CMK (cell line): ENCODE results near the gene ARHGDIG.
"Not testable (repeated sequence)": the region's sequence is repeated elsewhere in the genome, so short reads cannot be mapped to it uniquely, and the experiment has no call there.

Source experiments
- DNase-seq: peaks from one replicate; pipeline ENCODE4 v3.0.0-alpha.2; 2010; ENCODE audit warnings: low read depth

ARHGDIG gene

DNA sequence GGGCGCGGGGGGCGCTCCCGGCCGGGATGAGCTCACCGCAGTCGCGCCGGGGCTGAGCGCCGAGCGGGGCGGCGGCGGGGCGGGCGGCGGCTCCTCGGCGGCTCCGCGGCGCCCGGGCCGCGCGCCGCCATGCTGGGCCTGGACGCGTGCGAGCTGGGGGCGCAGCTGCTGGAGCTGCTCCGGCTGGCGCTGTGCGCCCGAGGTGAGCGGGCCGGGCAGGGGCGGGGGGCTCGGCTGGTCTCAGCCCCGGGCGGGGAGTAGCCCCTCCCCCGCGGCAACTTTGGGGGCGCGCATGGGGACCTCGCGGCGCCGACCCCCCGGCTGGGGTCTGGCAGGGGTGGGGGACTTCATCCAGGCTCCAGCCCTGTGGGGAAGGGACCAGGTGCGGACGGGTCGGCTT lies at the start of gene ARHGDIG:
Gene ARHGDIG (plus strand): TSS at position 40 of the 400 bp plus-strand sequence. CDS start 90 bp downstream, at position 130.
- DNase-seq, result no peak

DNA sequence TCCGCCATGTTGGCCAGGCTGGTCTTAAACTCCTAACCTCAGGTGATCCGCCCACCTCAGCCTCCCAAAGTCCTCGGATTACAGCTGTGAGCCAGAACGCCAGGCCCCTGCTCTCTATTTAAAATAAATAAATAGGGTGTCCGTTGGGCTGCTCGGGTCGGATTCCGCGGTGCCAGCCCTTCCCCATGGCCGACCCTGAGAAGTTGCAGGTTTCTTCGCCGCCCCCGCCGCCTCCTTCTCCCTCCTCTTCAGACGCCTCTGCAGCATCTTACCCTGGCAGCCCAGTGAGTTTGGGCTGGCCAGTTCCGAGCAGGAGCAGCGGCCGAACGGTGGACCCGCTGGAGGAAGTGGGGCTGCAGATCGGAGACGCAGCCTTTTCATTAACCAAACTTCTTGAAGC lies 49.4 kb upstream of the ARHGDIG start:
- no peak for DNase-seq

DNA sequence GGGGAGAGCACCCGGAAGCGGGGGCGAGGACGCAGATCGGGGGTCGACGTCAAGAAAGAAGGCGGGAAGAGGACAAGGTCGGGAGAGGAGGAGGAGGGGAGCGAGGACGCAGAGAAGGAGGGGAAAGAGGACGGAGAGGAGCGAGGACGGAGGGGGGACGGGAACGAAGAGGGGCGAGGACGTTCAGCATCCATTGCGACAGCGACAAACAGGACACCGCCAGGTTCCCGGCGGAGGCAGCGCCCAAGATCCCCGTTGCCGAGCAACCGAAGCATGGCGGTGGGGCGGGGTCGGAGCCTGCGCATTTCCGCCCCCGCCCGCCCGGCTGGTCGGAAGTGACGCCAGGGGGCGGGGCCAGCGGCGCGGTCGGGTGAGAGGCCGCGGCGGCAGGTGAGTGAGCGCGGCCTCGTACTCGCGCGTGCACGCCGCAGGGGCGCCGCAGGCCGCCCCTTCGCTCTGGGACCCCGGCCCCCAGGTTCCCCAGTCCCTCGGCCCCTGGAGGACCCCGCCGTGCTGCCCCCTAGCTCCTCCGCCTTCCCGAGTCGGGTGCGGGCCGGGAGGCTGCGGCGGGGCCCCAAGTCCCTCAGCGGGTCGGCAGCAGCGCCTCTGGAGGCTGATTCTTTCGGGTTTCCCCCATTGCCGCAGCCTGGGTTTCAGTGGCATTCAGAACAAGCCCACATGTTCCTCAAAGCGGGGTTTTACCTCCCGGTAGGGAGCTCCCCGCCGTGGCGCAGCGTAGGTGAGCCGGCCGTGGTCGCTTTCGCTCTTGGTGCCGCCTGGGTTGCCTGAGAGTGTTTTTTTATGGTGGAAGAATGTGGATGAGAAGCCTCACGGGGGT lies 45.7 kb upstream of the ARHGDIG start, which contains the start of gene FAM234A:
Gene FAM234A (plus strand): TSS at position 354 of the 838 bp plus-strand sequence. CDS start 19,593 bp downstream, outside the sequence.
- peak; percentile 67 for DNase-seq

DNA sequence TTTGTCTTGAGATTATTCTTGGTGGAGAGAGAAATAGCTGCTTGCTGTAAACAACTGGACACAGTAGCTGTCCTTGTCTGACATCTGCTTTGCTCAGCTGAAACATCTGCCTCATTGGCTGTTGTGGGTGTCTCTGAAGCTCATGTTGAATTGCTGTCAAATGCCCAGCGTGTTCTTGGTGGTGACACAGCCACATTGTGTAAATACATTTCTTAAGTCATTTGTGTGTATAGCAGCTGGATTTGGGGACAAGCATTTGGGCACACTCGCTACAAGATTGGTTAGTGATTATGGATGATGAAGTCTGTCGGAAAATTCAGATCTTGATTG lies 40.5 kb upstream of the ARHGDIG start:
- DNase-seq, result no peak

DNA sequence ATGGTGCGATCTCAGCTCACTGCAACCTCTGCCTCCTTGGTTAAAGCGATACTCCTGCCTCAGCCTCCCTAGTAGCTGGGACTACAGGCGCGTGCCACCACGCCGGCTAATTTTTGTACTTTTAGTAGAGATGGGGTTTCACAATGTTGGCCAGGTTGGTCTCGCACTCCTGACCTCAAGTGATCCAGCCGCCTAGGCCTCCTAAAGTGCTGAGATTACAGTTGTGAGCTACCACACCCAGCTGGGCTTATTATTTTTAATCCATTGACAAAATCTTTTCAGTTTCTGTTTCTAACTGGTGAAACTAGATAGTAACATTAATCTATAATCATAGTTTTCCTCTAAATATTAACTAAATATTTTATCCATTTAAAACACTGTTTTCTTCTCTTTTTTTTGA lies 39.8 kb upstream of the ARHGDIG start:
- no peak for DNase-seq

DNA sequence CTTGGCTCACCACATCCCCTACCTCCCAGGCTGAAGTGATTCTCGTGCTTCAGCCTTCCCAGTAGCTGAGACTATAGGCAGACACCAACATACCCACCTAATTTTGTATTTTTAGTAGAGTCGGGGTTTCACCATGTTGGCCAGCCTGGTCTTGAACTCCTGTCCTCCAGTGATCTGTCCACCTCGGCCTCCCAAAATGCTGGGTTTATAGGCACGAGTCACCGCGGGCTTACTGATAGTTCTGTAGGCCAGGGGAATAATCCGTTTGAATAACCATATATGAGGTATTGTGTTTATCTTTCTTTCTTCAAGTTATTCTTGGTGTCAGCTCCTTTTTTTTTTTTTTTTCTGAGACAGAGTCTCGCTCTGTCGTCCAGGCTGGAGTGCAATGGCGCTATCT lies 38.1 kb upstream of the ARHGDIG start:
- DNase-seq, result no peak

DNA sequence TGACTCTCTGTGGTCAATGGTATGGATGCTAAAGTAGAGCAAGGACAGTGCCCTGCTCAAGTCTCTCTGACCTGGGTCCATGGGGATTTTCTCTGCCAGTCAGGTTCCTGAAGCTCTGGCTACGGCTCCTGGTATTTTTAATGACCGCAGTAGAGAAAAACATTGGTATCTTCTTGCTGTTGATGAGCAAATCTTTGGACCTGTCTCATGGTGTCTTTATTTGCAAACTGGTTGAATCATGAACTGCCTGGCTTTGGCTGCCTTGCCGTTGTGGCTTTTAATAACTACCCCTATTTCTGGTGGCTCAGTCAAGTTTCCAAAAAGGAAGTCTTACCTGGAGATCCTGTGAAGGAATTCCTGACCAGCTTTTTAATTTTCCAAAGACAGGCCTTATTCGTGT lies 37.0 kb upstream of the ARHGDIG start:
- DNase-seq, result no peak

DNA sequence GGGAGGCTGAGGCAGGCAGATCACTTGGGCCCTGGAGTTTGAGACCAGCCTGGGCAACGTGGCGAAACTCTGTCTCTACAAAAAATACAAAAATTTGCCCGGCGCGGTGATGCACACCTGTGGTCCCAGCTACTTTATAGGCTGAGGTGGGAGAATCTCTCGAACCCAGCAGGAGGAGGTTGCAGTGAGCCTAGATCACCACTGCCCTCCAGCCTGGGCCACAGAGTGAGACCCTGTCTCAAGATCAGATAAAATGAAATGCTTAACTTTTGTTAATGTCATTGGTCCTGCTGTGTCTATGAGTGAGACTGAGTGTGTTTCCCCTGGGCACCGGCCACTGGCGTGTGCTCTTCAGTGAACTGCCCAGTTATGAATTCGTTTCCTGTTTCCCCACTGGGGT lies 35.3 kb upstream of the ARHGDIG start:
- DNase-seq, result no peak

DNA sequence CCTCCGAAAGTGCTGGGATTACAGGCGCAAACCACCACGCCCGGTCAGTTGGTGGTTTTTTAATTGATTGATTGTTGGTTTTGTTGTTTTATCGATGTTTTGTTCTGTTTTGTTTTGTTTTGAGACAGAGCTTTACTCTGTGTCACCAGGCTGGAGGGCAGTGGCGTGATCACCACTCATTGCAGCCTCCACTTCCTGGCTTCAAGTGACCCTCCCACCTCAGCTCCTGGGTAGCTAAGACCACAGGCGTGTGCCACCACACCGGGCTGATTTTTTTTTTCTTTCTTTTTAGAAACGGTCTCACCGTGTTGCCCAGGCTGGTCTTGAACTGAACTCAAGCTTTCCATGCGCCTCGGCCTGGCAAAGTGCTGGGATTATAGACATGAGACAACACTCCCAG lies 33.4 kb upstream of the ARHGDIG start:
- no peak for DNase-seq

DNA sequence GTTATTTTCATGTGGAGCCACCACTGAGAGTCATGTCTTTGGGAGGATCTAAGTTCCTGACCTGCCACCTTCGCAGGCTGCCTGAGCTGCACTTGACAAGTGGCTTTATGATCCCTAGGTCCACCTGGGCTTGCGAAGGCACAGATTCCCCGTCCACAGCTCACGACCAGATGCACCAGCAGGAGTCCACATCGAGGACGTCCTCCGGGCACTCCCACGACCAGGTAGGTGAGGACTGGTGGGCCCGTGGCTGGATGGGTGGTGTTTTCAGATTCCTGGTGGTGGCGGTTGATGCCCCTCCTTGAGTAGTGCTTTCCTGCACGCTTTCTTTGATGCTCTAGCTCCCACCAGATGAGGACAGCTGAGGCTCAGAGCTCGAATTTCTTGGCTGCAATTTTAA lies 31.0 kb upstream of the ARHGDIG start:
- no peak for DNase-seq

DNA sequence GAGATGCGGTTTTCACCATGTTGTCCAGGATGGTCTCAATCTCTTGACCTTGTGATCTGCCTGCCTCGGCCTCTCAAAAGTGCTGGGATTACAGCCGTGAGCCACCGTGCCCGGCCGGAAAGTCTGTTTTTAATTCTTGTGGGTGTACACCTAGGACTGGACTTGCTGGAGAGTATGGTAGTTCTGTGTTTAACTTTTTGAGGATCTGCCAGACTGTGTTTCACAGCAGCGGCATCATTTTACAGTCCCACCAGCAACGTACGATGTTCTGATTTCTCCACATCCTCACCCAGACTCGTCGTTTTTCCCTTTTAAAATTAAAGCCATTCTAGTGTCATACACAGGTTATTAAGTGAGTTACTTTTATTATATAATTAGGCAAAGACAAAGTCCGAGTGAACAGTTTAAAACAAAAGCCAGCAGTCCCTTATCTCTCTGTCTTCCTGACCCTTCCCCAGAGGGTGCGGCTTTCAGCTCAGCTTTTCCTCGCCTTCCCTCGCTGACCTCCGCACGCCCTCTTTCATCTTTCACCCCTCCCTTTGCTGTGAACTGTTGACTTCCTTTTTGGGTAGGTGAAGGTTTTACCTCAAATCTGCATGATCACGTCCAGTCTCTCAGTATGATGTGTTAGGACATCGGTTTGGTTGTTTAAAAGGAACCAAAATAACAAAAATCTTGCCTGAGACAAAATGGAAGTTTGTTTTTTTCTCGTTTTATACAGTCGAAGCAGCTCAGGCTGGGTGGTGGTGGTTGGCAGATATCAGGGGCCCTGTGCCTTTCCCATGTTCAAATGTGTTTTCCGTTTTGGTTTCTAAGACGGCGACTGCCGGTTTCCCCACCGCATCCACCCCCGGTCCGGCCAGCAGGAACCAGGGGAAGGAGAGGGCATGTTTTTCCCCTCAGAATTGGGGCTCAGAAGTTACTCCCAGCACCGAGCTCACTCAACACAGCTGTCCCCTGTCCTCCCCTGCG lies 27.7 kb upstream of the ARHGDIG start:
- DNase-seq, result peak; percentile 22

DNA sequence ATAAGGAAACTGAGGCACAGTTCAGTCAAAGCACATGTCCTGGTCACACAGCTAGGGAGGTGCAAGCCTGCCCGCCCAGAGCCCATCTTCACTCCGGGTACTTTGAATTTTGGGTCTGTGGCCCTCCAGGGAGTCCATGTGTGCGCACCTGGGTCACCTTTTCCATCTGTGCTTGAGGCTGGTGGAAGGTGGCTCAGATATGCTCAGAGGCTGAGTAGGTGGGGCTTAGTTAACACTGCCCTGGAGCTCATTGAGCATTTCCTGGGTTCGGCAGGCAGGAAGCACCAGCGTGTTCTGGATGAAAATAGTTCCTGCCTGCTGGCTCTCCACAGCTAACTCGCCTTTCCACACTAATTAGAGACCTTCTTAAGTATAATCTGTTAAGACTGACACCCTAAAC lies 26.6 kb upstream of the ARHGDIG start:
- no peak for DNase-seq

DNA sequence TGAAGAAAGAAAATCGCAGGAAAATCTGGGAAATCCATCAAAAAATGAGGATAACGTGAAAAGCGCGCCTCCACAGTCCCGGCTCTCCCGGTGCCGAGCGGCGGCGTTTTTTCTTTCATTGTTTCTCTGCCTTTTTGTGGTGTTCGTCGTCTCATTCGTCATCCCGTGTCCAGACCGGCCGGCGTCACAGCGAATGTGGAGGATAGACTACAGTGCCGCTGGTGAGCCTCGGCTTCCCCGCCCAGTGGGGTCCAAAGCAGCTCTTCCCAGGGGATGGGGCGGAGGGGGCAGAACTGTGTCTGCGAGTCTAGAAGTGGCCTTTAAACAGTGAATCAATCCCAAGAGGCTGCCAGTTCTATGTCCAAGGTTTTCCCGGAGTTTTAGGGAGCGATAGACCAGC lies 25.9 kb upstream of the ARHGDIG start:
- DNase-seq, result no peak

DNA sequence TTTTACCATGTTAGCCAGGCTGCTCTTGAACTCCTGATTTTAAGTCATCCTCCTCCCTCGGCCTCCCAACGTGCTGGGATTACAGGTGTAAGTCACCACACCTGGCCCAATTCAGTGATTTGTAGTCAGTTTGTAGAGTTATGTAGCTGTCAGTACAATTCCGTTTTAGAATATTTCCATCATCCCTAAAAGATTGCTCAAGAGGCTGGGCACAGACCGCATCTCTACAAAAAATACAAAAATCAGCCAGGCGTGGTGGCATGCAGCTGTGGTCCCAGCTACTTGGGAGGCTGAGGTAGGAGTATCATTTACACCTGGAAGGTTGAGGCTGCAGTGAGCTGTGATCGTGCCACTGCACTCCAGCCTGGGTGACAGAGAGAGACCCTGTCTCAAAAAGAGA lies 25.2 kb upstream of the ARHGDIG start:
- no peak for DNase-seq

DNA sequence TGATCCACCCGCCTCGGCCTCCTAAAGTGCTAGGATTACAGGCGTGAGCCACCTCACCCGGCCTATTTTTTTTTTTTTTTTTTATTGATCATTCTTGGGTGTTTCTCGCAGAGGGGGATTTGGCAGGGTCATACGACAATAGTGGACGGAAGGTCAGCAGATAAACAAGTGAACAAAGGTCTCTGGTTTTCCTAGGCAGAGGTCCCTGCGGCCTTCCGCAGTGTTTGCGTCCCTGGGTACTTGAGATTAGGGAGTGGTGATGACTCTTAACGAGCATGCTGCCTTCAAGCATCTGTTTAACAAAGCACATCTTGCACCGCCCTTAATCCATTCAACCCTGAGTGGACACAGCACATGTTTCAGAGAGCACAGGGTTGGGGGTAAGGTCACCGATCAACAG lies 22.3 kb upstream of the ARHGDIG start:
- DNase-seq, result not testable (repeated sequence)

DNA sequence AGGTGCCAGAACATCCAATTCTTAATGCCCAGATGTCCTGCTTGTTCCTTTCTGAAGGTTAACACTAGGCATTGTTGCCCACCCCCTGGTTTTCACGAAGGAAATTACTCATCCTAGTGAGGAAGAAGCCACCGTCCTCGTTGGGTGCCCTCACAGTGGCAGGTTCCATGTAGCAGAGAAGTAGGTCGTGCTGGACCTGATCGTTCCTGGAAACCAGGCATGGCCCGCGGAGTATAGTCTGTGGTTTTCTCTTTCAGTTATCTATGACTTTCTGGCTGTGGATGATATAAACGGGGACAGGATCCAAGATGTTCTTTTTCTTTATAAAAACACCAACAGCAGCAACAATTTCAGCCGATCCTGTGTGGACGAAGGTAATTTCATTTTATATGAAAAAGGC lies 21.2 kb upstream of the ARHGDIG start:
- no peak for DNase-seq

DNA sequence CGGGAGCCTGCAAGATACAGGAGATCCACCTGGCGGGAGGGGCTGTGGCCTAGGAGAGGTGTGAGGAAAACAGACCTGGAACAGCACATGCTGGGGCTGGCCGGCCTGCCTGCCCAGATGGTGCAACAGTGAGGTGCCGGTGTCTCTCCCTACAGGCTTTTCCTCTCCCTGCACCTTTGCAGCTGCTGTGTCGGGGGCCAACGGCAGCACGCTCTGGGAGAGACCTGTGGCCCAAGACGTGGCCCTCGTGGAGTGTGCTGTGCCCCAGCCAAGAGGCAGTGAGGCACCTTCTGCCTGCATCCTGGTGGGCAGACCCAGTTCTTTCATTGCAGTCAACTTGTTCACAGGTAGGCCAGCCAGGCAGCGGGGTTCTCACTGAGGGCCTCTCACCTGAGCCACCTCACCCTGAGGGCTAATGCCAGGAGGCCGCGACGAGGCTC lies 20.6 kb upstream of the ARHGDIG start:
- DNase-seq, result no peak

DNA sequence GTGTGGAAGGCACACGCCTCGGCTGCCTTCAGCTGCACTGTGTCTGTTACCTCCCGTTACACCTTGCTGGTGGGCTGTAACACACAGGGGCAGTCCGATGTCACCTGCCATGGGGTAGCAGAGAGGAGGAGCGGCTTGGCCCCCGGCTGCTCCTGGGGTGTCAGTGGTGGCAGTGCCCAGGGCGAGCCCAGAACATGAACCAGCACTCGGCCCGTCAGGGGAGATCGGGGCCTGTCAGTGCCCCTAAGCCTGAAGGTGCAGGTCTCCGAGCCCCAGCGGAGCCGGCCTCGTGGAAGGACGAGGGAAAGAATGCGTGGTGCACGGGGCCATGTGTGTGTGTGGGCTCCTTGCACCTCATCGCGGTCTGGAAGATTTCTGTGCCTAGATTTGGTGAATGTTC lies 20.1 kb upstream of the ARHGDIG start:
- DNase-seq, result no peak

DNA sequence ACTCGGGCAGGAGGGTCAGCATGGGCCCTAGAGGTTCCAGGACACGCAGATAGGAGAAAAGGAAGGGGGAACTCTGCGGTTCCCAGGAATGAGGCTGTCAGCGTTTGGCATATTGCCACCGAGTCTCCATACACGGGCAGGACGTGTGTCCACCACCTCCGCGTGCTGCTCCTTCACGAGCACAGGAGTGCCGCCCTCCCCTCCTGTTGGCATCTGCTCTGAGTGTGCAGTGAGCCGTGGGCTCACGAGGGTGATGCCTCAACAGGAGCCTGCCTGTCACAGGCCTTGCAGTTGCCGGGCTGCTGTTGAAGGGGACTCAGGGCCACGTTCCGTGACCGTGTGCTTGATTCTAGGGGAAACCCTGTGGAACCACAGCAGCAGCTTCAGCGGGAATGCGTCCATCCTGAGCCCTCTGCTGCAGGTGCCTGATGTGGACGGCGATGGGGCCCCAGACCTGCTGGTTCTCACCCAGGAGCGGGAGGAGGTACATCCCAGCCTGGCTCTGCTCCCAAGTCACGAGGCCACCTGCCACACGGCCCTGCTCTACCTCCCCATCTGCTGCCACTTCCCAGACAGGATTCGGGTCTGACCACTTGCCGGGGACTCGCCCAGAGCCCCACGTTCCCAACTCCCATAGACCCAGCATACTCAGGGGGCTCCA lies 19.2 kb upstream of the ARHGDIG start:
- DNase-seq, result no peak

DNA sequence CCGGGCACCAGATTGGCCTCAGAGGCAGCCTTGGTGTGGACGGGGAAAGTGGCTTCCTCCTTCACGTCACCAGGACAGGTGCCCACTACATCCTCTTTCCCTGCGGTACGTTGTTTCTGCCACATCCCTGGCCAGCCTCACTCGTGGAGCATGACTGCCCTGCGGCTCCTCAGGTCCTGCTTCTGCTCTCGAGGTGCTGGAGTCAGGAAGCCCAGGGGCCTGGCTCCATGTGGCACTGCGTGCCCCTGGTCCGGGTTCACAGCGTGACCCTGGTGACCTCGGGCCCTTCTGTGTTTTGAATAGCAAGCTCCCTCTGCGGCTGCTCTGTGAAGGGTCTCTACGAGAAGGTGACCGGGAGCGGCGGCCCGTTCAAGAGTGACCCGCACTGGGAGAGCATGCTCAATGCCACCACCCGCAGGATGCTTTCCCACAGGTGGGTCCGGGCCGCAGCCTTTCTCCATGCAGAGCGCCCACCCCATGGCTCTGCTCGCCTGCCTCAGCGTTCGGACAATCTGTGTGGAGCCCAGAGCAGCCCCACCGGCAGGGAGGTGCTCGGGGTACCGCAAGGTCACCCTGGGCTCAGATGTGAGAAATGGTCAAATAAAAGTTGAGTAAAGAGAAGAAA lies 18.2 kb upstream of the ARHGDIG start:
- no peak for DNase-seq

DNA sequence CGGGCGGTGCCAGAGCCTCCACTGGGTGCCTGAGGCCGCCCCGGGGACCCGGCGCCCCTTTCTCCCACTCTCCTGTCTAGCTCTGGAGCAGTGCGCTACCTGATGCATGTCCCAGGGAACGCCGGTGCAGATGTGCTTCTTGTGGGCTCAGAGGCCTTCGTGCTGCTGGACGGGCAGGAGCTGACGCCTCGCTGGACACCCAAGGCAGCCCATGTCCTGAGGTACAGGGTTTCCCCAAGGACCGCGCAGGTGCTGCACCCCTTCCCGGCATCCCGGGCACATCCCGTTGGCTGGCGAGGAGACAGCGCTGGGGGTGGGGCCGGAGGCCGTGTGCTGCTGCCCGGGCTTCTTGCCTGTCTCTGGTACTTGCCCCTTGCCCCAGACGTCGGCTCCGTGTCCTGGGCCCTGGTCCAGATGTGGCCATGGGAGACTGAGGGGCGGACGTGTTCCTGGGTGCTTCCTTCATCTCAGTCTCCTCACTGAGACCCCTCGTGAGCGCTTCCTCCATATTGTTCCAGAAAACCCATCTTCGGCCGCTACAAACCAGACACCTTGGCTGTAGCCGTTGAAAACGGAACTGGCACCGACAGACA lies 17.1 kb upstream of the ARHGDIG start:
- DNase-seq, result no peak

DNA sequence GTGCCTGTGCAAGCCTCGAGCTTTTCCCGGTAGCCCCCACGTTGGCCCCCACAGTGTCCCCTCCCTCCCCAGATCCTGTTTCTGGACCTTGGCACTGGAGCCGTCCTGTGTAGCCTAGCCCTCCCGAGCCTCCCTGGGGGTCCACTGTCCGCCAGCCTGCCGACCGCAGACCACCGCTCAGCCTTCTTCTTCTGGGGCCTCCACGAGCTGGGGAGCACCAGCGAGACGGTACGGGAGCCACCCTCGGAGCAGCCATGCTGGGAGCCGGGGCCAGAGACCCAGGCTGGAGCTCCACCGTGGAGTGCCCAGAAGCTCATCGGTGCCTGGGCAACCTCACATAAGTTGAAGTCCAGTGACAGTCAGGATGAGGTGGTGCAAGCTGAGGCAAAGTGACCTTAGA lies 16.4 kb upstream of the ARHGDIG start:
- no peak for DNase-seq
